ENCODE measurements around the gene SEC22A.
A peak's percentile ranks its signal among the peaks of the same experiment; 100 is the strongest.

Gene SEC22A

DNA sequence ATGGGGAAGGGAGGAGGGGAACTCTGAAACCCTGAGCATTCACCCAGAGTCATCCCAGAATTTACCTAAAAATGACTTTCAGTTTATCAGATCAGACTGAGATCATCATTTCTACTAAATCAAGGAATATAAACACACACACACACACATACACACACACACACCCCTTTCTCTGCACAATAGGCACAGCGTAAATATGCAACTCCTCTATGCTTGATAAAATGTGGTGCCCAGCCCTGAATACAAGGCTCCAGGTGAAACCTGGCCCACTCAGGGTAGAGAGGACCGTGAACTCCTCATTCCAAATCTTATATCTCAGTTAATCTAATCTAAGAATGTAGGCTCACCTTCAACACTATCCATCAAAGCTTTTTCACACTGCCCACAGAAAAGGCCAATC is 31.8 kb upstream of the SEC22A start:
- Histone ChIP-seq H3K27ac (no peak overlapping the region), H3K4me3 (no peak overlapping the region)
- DNase-seq (ENCODE audit: low spot score): no peak
- TF ChIP-seq, protein P1, sequence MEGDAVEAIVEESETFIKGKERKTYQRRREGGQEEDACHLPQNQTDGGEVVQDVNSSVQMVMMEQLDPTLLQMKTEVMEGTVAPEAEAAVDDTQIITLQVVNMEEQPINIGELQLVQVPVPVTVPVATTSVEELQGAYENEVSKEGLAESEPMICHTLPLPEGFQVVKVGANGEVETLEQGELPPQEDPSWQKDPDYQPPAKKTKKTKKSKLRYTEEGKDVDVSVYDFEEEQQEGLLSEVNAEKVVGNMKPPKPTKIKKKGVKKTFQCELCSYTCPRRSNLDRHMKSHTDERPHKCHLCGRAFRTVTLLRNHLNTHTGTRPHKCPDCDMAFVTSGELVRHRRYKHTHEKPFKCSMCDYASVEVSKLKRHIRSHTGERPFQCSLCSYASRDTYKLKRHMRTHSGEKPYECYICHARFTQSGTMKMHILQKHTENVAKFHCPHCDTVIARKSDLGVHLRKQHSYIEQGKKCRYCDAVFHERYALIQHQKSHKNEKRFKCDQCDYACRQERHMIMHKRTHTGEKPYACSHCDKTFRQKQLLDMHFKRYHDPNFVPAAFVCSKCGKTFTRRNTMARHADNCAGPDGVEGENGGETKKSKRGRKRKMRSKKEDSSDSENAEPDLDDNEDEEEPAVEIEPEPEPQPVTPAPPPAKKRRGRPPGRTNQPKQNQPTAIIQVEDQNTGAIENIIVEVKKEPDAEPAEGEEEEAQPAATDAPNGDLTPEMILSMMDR (IDR thresholded peaks at IDR 0.05): no peak

DNA sequence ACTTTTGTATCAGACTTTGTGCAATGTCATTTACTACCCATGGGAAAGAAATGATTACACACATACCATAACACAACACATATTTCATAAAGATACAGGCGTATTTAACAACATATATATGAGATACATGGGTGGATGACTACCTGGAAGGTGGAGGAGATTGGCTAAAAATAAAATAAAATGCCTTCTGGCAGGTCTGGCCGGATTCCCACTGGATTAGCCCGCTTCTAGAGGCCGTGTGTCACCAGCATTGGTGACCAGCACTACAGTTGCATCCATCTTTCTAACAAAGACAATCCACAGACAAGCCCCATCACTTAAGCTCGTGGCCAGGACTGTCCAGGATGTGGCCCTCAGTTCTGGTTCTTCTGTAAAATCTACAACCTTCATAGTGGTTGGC is 21.0 kb upstream of the SEC22A start:
- TF ChIP-seq, protein P1 (IDR thresholded peaks at IDR 0.05): no peak
- no peak overlapping the region for H3K4me3 ChIP-seq

GRCh38 chr3:123186695-123187094 is 15.0 kb upstream of the SEC22A start:
- Histone ChIP-seq H3K4me3 (no peak overlapping the region), H3K27ac (no peak overlapping the region)
- no peak for DNase-seq (ENCODE audit: low spot score)
- TF ChIP-seq, protein P1 (IDR thresholded peaks at IDR 0.05): no peak

More for the DNA sequence above, 21.0 kb upstream of the SEC22A start:
- DNase-seq (ENCODE audit: low spot score): no peak
- H3K27ac ChIP-seq: no peak overlapping the region

DNA sequence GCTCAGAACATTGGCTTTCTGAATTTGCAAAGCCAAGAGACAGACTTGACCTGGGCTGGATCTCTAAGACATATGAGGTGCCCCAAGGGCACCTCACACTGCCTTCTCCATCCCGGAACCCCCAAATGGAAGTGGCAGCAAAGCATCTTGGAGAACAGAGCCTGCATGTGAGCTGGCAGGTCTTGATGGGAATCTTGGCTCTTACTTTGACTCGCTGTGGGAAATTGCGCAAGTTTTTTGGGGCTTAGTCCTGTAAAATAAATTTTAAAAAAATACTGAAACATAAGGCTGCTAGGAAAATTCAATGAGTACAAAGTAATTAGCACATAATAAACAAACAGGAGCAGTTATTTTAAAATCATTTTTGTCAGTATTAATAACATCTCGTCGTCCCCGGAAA is 13.7 kb upstream of the SEC22A start:
- TF ChIP-seq, protein P1 (IDR thresholded peaks at IDR 0.05): no peak
- no peak overlapping the region for H3K4me3 ChIP-seq
- no peak for DNase-seq (ENCODE audit: low spot score)
- no peak overlapping the region for H3K27ac ChIP-seq

- Histone ChIP-seq H3K4me3 (no peak overlapping the region), H3K27ac (peak overlapping the region in 1 of 2 donors; percentile 42)
- no peak for DNase-seq (ENCODE audit: low spot score)
- TF ChIP-seq, protein P1 (IDR thresholded peaks at IDR 0.05): no peak
These were observed 8.2 kb upstream of the SEC22A start for GRCh38 chr3:123193448-123194101.

DNA sequence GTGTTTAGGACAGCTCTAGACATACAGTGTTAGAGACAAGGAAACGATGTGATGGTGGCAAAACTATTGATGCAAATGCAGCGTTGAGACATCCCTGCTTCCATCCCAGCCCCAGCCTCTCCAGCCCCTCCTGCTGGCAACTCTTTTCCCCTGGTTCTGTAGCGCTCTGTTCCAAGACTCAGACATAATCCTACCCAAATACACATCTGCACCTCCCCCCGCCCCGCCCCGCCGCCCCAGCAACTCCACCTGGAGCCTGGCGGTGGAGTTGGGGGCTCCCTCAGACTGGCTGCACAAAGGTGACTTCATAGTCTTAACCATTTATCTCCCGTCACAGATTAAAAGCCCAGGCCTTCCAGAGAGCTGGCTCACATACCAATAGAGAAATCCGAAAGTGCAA is 7.2 kb upstream of the SEC22A start:
- TF ChIP-seq, protein P1 (IDR thresholded peaks at IDR 0.05): no peak
- no peak for DNase-seq (ENCODE audit: low spot score)
- H3K4me3 ChIP-seq: no peak overlapping the region
- H3K27ac ChIP-seq: no peak overlapping the region

DNA sequence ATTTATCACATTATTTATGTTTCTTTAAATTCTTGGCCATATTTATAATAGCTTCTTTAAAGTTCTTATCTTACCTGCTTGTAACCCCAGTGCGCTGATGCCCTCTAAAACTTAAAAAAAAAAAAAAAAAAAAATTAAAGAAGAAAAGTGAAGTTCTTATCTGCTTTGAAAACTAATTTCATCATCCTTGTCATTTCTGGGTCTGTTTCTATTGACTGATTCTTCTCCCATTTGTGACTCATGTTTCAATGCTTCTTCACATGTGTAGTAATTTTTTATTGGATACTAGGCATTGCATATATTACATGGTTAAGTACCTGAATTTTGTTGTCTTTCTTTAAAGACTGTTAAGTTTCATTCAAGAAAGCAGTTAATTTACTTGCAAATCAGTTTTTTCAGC is 3.4 kb upstream of the SEC22A start:
- no peak for DNase-seq (ENCODE audit: low spot score)
- Histone ChIP-seq H3K4me3 (no peak overlapping the region), H3K27ac (no peak overlapping the region)
- TF ChIP-seq, protein P1 (IDR thresholded peaks at IDR 0.05): no peak
